Neural cell (in vitro differentiated cells): ENCODE measurements around the gene ZNF148. TPM values are rescaled to one million over a fixed set of nuclear protein-coding genes. Genes with fewer than 3 reads are reported as not detected.

Experiments
- H2AFZ ChIP-seq: fragments of 200-600, 300-800 bp; sonication (generic), shearing (Covaris generic); 2 replicates; pipeline ENCODE4 v1.6.0; 2014; ENCODE audit warnings: low read depth, mild to moderate bottlenecking, antibody characterized with exemption, low read length, moderate library complexity
- H3F3A ChIP-seq: fragments of 200-600 bp; shearing (Covaris generic); 2 replicates; pipeline ENCODE4 v1.6.1; 2016; ENCODE audit warnings: mild to moderate bottlenecking, moderate library complexity, mixed read lengths, antibody characterized with exemption, low read length; ENCODE audit not compliant: insufficient read depth, poor library complexity, severe bottlenecking
- H3K27ac ChIP-seq: fragments of 200-600, 300-800 bp; sonication (generic), shearing (Covaris generic); 2 replicates; pipeline ENCODE4 v1.5.1; 2014; ENCODE audit warnings: mild to moderate bottlenecking, low read length, moderate library complexity
- H3K27me3 ChIP-seq: fragments of 300-800, 200-600 bp; sonication (generic), shearing (Covaris generic); 2 replicates; pipeline ENCODE4 v1.6.0; 2014; ENCODE audit warnings: mild to moderate bottlenecking, low read depth, low read length, moderate library complexity; ENCODE audit not compliant: insufficient read depth
- H3K36me3 ChIP-seq: fragments of 300-800, 200-600 bp; sonication (generic), shearing (Covaris generic); 2 replicates; pipeline ENCODE4 v1.5.1; 2014; ENCODE audit warnings: mild to moderate bottlenecking, antibody characterized with exemption, low read length, moderate library complexity; ENCODE audit not compliant: insufficient read depth
- H3K4me2 ChIP-seq: fragments of 300-800, 200-600 bp; sonication (generic), shearing (Covaris generic); 2 replicates; pipeline ENCODE4 v1.6.0; 2014; ENCODE audit warnings: mild to moderate bottlenecking, low read length
- H3K4me3 ChIP-seq: fragments of 300-800, 200-600 bp; sonication (generic), shearing (Covaris generic); 2 replicates; pipeline ENCODE4 v1.5.1; 2014; ENCODE audit warnings: mild to moderate bottlenecking, low read length, moderate library complexity
- H3K79me2 ChIP-seq: fragments of 200-600 bp; shearing (Covaris generic); replicated peaks from 2 replicates; pipeline ENCODE4 v1.6.0; 2014; ENCODE audit warnings: mild to moderate bottlenecking, low read length, moderate library complexity; ENCODE audit not compliant: insufficient read depth
- H3K9ac ChIP-seq: fragments of 300-800, 200-600 bp; sonication (generic), shearing (Covaris generic); 2 replicates; pipeline ENCODE4 v1.6.1; 2016; ENCODE audit warnings: mild to moderate bottlenecking, low read length, mixed read lengths
- H3K9me2 ChIP-seq: fragments of 200-600 bp; shearing (Covaris generic); 2 replicates; pipeline ENCODE4 v1.6.1; 2016; ENCODE audit warnings: mild to moderate bottlenecking, low read length, mixed read lengths; ENCODE audit not compliant: insufficient read depth
- H3K9me3 ChIP-seq: fragments of 200-600, 300-800 bp; sonication (generic), shearing (Covaris generic); 2 replicates; pipeline ENCODE4 v1.6.1; 2016; ENCODE audit warnings: mild to moderate bottlenecking, mixed run types, low read length, moderate library complexity, mixed read lengths
- H4K20me1 ChIP-seq: fragments of 200-600 bp; shearing (Covaris generic); 2 replicates; pipeline ENCODE4 v1.6.1; 2016; ENCODE audit warnings: mild to moderate bottlenecking, mixed run types; ENCODE audit not compliant: insufficient read depth
- EP300 ChIP-seq: fragments of 450-650 bp; conservative IDR thresholded peaks from 2 replicates; pipeline ENCODE4 v1.6.1; 2014; ENCODE audit warnings: antibody characterized with exemption, mild to moderate bottlenecking, moderate library complexity; ENCODE audit not compliant: poor library complexity, severe bottlenecking
- EZH2 ChIP-seq: fragments of 200-600, 300-800 bp; shearing (Covaris generic), sonication (generic); IDR thresholded peaks from 2 replicates; pipeline ENCODE4 v1.6.1; 2014; ENCODE audit warnings: antibody characterized with exemption, low read length, borderline replicate concordance, mild to moderate bottlenecking; ENCODE audit not compliant: insufficient read depth, poor library complexity, severe bottlenecking
- MXI1 ChIP-seq: fragments of 450-650 bp; conservative IDR thresholded peaks from 2 replicates; pipeline ENCODE4 v1.6.1; 2014; ENCODE audit warnings: antibody characterized with exemption, mild to moderate bottlenecking; ENCODE audit not compliant: poor library complexity, severe bottlenecking
- POLR2AphosphoS5 ChIP-seq: IDR thresholded peaks from 2 replicates; pipeline ENCODE4 v1.6.1; 2012
- RAD21 ChIP-seq: fragments of 450-650 bp; conservative IDR thresholded peaks from 2 replicates; pipeline ENCODE4 v1.6.1; 2014; ENCODE audit warnings: antibody characterized with exemption, mild to moderate bottlenecking, moderate library complexity
- SMC3 ChIP-seq: fragments of 450-650 bp; conservative IDR thresholded peaks from 2 replicates; pipeline ENCODE4 v1.6.1; 2014; ENCODE audit warnings: antibody characterized with exemption, mild to moderate bottlenecking, moderate library complexity; ENCODE audit not compliant: poor library complexity
- polyA plus RNA-seq: library from polyadenylated mRNA; depleted of rRNA; stranded (reverse); fragments of >200 nt; gene quantifications from 2 replicates; pipeline ENCODE4 v1.2.3, GENCODE V29; 2014
- TF ChIP-seq, protein P1 (sequence below): fragments of 450-650 bp; IDR thresholded peaks from 2 replicates; pipeline ENCODE4 v1.5.1; 2014; ENCODE audit warnings: antibody characterized with exemption, mild to moderate bottlenecking, moderate library complexity; ENCODE audit not compliant: poor library complexity, severe bottlenecking
- TF ChIP-seq, protein P2 (sequence below): IDR thresholded peaks from 2 replicates; pipeline ENCODE4 v1.6.1; 2012; ENCODE audit warnings: borderline replicate concordance

Gene ZNF148
- polyA plus RNA-seq, 1 donor from 2014 or later = 16.9 TPM

DNA sequence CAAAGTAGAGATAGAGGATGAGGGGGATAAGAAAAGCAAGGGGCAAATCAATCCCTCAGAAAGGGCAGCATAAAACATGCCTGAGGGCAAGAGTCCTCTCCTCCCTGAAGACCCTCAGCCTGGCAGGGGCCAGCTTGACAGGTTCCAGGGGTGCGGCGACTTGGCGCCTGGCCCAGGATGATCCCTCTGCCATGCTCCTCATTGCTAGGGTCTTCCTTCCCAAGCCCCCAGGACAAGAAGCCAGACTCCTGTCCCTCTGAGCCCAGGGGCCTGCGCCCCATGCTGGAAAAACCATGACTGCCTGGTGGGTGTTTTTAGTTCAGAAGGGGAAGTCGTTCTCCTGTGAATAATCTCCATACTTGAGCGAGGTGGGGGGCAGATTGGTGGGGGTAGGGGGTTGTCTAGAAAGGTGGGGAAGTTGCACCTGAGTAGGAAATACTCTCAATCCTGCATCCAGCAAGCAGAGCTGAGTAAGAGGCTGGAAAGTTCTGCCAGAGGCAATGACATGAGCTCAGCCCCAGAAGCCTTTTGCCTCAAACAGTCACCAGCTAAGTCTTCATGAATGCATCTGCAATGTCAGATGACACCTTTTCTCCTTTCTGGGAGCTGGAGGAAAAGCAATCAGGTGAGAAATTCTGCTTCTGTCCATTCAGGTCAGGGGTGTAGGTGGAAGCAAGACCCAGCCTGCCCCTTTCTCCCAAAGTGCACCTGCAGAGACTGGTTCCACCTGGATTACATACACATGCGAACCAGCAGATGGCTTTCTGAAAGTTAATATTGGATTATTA, 180.9 kb downstream of the ZNF148 start:
- Histone ChIP-seq H3K9me3 (no peaks in the 10 kb centered on the region), H3K79me2 (no peaks in the 10 kb centered on the region), H3K4me2 (no peak overlapping the region), H3K27ac (no peak overlapping the region), H3K4me3 (no peak overlapping the region), H3K9me2 (no peaks in the 10 kb centered on the region), H3K9ac (no peak overlapping the region), H4K20me1 (no peaks in the 10 kb centered on the region), H3K27me3 (no peaks in the 10 kb centered on the region), H3F3A (no peaks in the 10 kb centered on the region), H3K36me3 (no peaks in the 10 kb centered on the region), H2AFZ (no peak overlapping the region)
- TF ChIP-seq EP300 = no peak
- no peak for TF ChIP-seq EZH2
- no peak for TF ChIP-seq SMC3
- no peak for TF ChIP-seq MXI1
- TF ChIP-seq RAD21 = no peak
- TF ChIP-seq, protein P1, sequence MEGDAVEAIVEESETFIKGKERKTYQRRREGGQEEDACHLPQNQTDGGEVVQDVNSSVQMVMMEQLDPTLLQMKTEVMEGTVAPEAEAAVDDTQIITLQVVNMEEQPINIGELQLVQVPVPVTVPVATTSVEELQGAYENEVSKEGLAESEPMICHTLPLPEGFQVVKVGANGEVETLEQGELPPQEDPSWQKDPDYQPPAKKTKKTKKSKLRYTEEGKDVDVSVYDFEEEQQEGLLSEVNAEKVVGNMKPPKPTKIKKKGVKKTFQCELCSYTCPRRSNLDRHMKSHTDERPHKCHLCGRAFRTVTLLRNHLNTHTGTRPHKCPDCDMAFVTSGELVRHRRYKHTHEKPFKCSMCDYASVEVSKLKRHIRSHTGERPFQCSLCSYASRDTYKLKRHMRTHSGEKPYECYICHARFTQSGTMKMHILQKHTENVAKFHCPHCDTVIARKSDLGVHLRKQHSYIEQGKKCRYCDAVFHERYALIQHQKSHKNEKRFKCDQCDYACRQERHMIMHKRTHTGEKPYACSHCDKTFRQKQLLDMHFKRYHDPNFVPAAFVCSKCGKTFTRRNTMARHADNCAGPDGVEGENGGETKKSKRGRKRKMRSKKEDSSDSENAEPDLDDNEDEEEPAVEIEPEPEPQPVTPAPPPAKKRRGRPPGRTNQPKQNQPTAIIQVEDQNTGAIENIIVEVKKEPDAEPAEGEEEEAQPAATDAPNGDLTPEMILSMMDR = no peak
- TF ChIP-seq POLR2AphosphoS5 = no peak
- TF ChIP-seq, protein P2, sequence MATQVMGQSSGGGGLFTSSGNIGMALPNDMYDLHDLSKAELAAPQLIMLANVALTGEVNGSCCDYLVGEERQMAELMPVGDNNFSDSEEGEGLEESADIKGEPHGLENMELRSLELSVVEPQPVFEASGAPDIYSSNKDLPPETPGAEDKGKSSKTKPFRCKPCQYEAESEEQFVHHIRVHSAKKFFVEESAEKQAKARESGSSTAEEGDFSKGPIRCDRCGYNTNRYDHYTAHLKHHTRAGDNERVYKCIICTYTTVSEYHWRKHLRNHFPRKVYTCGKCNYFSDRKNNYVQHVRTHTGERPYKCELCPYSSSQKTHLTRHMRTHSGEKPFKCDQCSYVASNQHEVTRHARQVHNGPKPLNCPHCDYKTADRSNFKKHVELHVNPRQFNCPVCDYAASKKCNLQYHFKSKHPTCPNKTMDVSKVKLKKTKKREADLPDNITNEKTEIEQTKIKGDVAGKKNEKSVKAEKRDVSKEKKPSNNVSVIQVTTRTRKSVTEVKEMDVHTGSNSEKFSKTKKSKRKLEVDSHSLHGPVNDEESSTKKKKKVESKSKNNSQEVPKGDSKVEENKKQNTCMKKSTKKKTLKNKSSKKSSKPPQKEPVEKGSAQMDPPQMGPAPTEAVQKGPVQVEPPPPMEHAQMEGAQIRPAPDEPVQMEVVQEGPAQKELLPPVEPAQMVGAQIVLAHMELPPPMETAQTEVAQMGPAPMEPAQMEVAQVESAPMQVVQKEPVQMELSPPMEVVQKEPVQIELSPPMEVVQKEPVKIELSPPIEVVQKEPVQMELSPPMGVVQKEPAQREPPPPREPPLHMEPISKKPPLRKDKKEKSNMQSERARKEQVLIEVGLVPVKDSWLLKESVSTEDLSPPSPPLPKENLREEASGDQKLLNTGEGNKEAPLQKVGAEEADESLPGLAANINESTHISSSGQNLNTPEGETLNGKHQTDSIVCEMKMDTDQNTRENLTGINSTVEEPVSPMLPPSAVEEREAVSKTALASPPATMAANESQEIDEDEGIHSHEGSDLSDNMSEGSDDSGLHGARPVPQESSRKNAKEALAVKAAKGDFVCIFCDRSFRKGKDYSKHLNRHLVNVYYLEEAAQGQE = no peak

DNA sequence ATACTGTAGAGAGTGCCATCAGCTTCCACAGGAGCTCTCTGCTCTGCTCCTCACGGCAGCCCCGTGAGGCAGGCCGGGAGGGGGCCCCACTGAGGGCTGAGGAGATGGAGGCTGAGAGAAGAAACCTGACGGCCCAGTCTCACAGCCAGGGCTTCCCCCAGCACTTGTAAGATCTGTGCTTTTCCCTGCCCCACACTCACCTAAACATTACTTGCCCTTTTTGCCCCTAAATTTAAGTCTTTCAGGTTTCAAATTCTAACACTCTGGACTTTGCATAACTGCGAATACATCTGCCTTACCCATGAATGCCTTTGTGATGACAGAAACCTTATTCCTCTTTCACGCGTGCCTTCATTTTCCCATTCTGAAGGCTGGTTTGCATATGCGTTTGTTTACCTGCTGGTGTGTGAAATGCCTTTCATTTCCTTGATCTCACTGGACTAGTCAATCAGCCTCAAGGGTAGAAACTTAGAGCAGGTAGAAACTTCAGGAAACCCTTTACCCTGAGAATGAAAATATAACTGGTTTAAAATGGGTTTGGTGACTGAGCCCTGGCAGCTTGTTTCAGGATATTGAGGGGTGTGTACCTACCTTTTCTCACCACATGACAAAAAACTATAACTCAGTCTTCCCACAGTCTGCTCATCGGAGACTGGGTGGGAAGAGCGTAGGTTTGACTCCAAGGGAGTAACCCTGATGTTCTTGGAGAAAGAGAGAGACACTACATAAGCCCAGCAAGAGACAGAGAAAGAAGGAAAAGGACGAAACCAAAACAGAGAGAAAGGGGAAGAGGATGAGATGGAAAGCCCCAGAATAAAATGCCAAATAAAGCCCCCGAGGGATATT, 182.7 kb downstream of the ZNF148 start:
- Histone ChIP-seq H3K27ac (no peak overlapping the region), H4K20me1 (no peaks in the 10 kb centered on the region), H3K4me2 (no peak overlapping the region), H3K4me3 (no peak overlapping the region), H3K79me2 (no peaks in the 10 kb centered on the region), H3K27me3 (no peaks in the 10 kb centered on the region), H3F3A (no peaks in the 10 kb centered on the region), H3K9me3 (no peaks in the 10 kb centered on the region), H3K9ac (no peak overlapping the region), H3K36me3 (no peaks in the 10 kb centered on the region), H3K9me2 (no peaks in the 10 kb centered on the region), H2AFZ (no peak overlapping the region)
- TF ChIP-seq EZH2 (no peak), POLR2AphosphoS5 (no peak), RAD21 (no peak)
